ENCODE measurements around the gene DECR2.
"Not testable (repeated sequence)": the region's sequence is repeated elsewhere in the genome, so short reads cannot be mapped to it uniquely, and the experiment has no call there.

The DECR2 gene
- 1.6 to 3.8 reads per million in 2 donors for total RNA-seq

- peak; percentile 91 to 100 (median 97) for DNase-seq
These were observed at the start of gene DECR2 for GRCh38 chr16:401468-402348. Gene DECR2, plus strand, starts transcription at chr16:401885. Its CDS starts 79 bp downstream, at chr16:401964.

GRCh38 chr16:352547-353403 is 48.9 kb upstream of the DECR2 start, which contains the start of gene AXIN1:
Gene AXIN1, minus strand, starts transcription at chr16:352723. Its CDS starts 5,698 bp downstream, at chr16:347025.
- DNase-seq: peak; percentile 95 to 100 (median 100)

GRCh38 chr16:353404-354290 is 48.0 kb upstream of the DECR2 start:
- no peak for DNase-seq

- DNase-seq: no peak
These were observed 47.3 kb upstream of the DECR2 start for GRCh38 chr16:354291-354881.

- DNase-seq: peak in 2 of 5 experiments; percentile 31 to 79
These were observed 46.7 kb upstream of the DECR2 start for GRCh38 chr16:354971-355461.

- no peak for DNase-seq
These were observed 44.9 kb upstream of the DECR2 start for GRCh38 chr16:356741-357140.

- DNase-seq: no peak
These were observed 42.5 kb upstream of the DECR2 start for GRCh38 chr16:359067-359763.

- DNase-seq: no peak
These were observed 41.6 kb upstream of the DECR2 start for GRCh38 chr16:359871-360697.

GRCh38 chr16:360698-361336 is 40.9 kb upstream of the DECR2 start:
- DNase-seq: no peak

GRCh38 chr16:361341-361871 is 40.3 kb upstream of the DECR2 start:
- DNase-seq: no peak

GRCh38 chr16:361872-362701 is 39.6 kb upstream of the DECR2 start:
- DNase-seq: peak; percentile 30 to 75 (median 63)

GRCh38 chr16:362702-362999 is 39.0 kb upstream of the DECR2 start:
- DNase-seq: not testable (repeated sequence)

- no peak for DNase-seq
These were observed 38.4 kb upstream of the DECR2 start for GRCh38 chr16:363110-363765.

GRCh38 chr16:363766-364490 is 37.8 kb upstream of the DECR2 start:
- DNase-seq: no peak

GRCh38 chr16:364595-365491 is 36.8 kb upstream of the DECR2 start:
- no peak for DNase-seq

- no peak for DNase-seq
These were observed 35.2 kb upstream of the DECR2 start for GRCh38 chr16:366476-366875.

Data from T-helper 2 cell (primary cell).